Thyroid gland (tissue), 4 donors: ENCODE measurements around the gene ST7L.

ENCODE experiments used
- POLR2A ChIP-seq, 2 donors: fragments of 450-650 bp; IDR thresholded peaks; one replicate each; pipeline ENCODE4 v1.6.1; 2017; ENCODE audit warnings: antibody characterized with exemption in 2 of 2, mild to moderate bottlenecking in 2 of 2, moderate library complexity in 1 of 2
- TF ChIP-seq, protein P1 (sequence below), 6 experiments: fragments of 200-600 bp in 3 of 6; fragments of 450-650 bp in 3 of 6; sonication (generic) in 3 of 6; IDR thresholded peaks; one replicate each; pipeline ENCODE4 v1.5.1; 2016 to 2019; ENCODE audit warnings: antibody characterized with exemption in 6 of 6, mild to moderate bottlenecking in 2 of 6, inconsistent platforms in 1 of 6, moderate library complexity in 1 of 6

- TF ChIP-seq, protein P1, sequence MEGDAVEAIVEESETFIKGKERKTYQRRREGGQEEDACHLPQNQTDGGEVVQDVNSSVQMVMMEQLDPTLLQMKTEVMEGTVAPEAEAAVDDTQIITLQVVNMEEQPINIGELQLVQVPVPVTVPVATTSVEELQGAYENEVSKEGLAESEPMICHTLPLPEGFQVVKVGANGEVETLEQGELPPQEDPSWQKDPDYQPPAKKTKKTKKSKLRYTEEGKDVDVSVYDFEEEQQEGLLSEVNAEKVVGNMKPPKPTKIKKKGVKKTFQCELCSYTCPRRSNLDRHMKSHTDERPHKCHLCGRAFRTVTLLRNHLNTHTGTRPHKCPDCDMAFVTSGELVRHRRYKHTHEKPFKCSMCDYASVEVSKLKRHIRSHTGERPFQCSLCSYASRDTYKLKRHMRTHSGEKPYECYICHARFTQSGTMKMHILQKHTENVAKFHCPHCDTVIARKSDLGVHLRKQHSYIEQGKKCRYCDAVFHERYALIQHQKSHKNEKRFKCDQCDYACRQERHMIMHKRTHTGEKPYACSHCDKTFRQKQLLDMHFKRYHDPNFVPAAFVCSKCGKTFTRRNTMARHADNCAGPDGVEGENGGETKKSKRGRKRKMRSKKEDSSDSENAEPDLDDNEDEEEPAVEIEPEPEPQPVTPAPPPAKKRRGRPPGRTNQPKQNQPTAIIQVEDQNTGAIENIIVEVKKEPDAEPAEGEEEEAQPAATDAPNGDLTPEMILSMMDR (IDR thresholded peaks at IDR 0.05) = no peak
- no peak for TF ChIP-seq POLR2A (IDR thresholded peaks at IDR 0.05)
Observed at GRCh38 chr1:112594208-112594876, 24.6 kb downstream of the ST7L start.
